Measurements from ENCODE around the gene MBTPS2.

The MBTPS2 gene

DNA sequence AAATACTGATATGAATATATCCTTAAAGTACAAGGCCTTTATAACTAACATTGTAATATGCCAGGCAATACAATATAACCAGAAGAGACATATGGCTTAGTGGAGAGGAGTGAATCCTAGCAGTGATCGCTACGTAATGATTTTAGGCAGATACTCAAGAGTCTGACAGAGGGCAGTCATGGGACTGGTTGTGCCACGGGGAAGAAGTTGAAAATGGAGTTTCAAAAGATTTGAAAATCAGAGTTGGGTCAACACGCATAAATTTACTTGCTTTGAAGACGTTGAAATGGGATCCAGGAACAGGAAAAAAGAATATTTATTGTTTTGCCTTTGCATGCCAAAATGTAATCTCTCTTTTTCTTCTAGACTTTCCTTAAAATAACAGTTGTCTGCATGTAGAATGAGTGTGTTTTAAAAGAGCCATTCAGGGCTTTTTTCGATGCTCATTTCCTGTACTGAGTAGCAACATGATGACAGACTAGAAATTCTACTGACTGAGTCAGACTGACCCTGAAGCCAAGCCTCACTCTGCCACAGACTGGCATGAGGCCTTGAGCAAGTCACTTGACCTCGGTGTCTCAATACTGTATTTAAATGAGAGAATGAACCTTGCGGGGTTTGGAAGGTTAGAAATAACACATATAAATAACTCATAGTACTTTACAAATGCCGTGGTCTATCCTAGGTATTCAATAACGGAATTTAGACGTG is 93.0 kb downstream of the MBTPS2 start:
- Histone ChIP-seq H3K9me2 (replicated peaks; ENCODE audit: control insufficient read depth, low read length) (no peaks in the 10 kb centered on the region), H3K4me1 (ENCODE audit: control insufficient read depth, low read length) (no peaks in the 10 kb centered on the region), H3K9me3 (ENCODE audit: control insufficient read depth, insufficient read depth, low read length) (no peaks in the 10 kb centered on the region), H3K4me2 (ENCODE audit: low read length) (no peak overlapping the region), H3F3A (ENCODE audit: control insufficient read depth, insufficient read depth) (no peaks in the 10 kb centered on the region), H4K20me1 (ENCODE audit: control insufficient read depth, insufficient read depth, low read depth, low read length) (no peaks in the 10 kb centered on the region), H3K27ac (ENCODE audit: low read depth, low read length) (no peak overlapping the region), H3K79me2 (ENCODE audit: control insufficient read depth, low read length) (no peaks in the 10 kb centered on the region), H3K27me3 (ENCODE audit: control insufficient read depth, low read length) (no peaks in the 10 kb centered on the region), H3K36me3 (ENCODE audit: control insufficient read depth, low read length) (no peaks in the 10 kb centered on the region), H3K4me3 (ENCODE audit: low read length) (no peak overlapping the region)
- no peak for TF ChIP-seq CTCF (IDR thresholded peaks at IDR 0.05; ENCODE audit: low read depth, low read length, poor library complexity, severe bottlenecking)
- TF ChIP-seq EZH2phosphoT487 (IDR thresholded peaks at IDR 0.05; ENCODE audit: borderline replicate concordance, low read length): no peak

- H3K27me3 ChIP-seq (ENCODE audit: control insufficient read depth, low read length): no peaks in the 10 kb centered on the region
- no peaks in the 10 kb centered on the region for H3K79me2 ChIP-seq (ENCODE audit: control insufficient read depth, low read length)
- H3K4me2 ChIP-seq (ENCODE audit: low read length): no peak overlapping the region
- no peak overlapping the region for H3K4me3 ChIP-seq (ENCODE audit: low read length)
- H3K4me1 ChIP-seq (ENCODE audit: control insufficient read depth, low read length): no peaks in the 10 kb centered on the region
- H4K20me1 ChIP-seq (ENCODE audit: control insufficient read depth, insufficient read depth, low read depth, low read length): no peaks in the 10 kb centered on the region
- H3F3A ChIP-seq (ENCODE audit: control insufficient read depth, insufficient read depth): no peaks in the 10 kb centered on the region
- TF ChIP-seq EZH2phosphoT487 (IDR thresholded peaks at IDR 0.05; ENCODE audit: borderline replicate concordance, low read length): no peak
- TF ChIP-seq CTCF (IDR thresholded peaks at IDR 0.05; ENCODE audit: low read depth, low read length, poor library complexity, severe bottlenecking): no peak
- no peaks in the 10 kb centered on the region for H3K9me3 ChIP-seq (ENCODE audit: control insufficient read depth, insufficient read depth, low read length)
- H3K36me3 ChIP-seq (ENCODE audit: control insufficient read depth, low read length): no peaks in the 10 kb centered on the region
- no peak overlapping the region for H3K27ac ChIP-seq (ENCODE audit: low read depth, low read length)
- no peaks in the 10 kb centered on the region for H3K9me2 ChIP-seq (replicated peaks; ENCODE audit: control insufficient read depth, low read length)
These were observed 93.7 kb downstream of the MBTPS2 start for GRCh38 chrX:21933077-21933476.

DNA sequence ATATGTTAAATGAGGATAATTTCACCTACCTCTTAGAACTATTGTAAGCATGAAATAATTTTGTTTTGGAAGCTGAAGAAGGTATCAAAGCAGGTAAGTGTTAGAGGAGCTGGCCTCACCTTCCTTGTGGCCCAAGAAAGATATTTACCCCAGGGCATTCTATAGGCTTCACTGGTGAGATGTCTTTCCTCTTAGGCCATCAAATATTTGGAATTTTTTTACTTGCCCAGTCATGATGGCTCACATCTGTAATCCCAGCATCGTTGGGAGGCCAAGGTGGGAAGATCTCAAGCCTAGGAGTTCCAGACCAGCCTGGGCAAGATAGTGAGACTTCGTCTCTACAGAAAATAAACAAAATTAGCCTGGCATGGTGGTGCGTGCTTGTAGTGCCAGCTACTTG is 95.0 kb downstream of the MBTPS2 start:
- Histone ChIP-seq H3K4me1 (ENCODE audit: control insufficient read depth, low read length) (no peaks in the 10 kb centered on the region), H3K4me2 (ENCODE audit: low read length) (no peak overlapping the region), H3K27ac (ENCODE audit: low read depth, low read length) (no peak overlapping the region), H4K20me1 (ENCODE audit: control insufficient read depth, insufficient read depth, low read depth, low read length) (no peaks in the 10 kb centered on the region), H3K36me3 (ENCODE audit: control insufficient read depth, low read length) (no peaks in the 10 kb centered on the region), H3K9me3 (ENCODE audit: control insufficient read depth, insufficient read depth, low read length) (no peaks in the 10 kb centered on the region), H3K4me3 (ENCODE audit: low read length) (no peak overlapping the region), H3K79me2 (ENCODE audit: control insufficient read depth, low read length) (no peaks in the 10 kb centered on the region), H3F3A (ENCODE audit: control insufficient read depth, insufficient read depth) (no peaks in the 10 kb centered on the region), H3K27me3 (ENCODE audit: control insufficient read depth, low read length) (no peaks in the 10 kb centered on the region), H3K9me2 (replicated peaks; ENCODE audit: control insufficient read depth, low read length) (no peaks in the 10 kb centered on the region)
- TF ChIP-seq CTCF (IDR thresholded peaks at IDR 0.05; ENCODE audit: low read depth, low read length, poor library complexity, severe bottlenecking) (no peak), EZH2phosphoT487 (IDR thresholded peaks at IDR 0.05; ENCODE audit: borderline replicate concordance, low read length) (no peak)

Data from DOHH2 (cell line).